C1 segment of cervical spinal cord (tissue), 14 donors: ENCODE data around the gene PDS5A.
"Not testable (repeated sequence)": the region's sequence is repeated elsewhere in the genome, so short reads cannot be mapped to it uniquely, and the experiment has no call there.

Experiments used
- DNase-seq, 14 donors: peaks; one replicate each; lab custom pipeline; 2025; lab: John Stamatoyannopoulos, UW

The PDS5A gene

GRCh38 chr4:39970671-39971640 is 6.8 kb downstream of the PDS5A start:
- no peak for DNase-seq

GRCh38 chr4:39963656-39964055 is 14.1 kb downstream of the PDS5A start:
- no peak for DNase-seq

GRCh38 chr4:39961311-39961877 is 16.3 kb downstream of the PDS5A start:
- no peak for DNase-seq

- DNase-seq: no peak
Observed at GRCh38 chr4:39950861-39951481, 26.7 kb downstream of the PDS5A start.

GRCh38 chr4:39947963-39948362 is 29.7 kb downstream of the PDS5A start:
- no peak for DNase-seq

GRCh38 chr4:39947417-39947816 is 30.3 kb downstream of the PDS5A start:
- DNase-seq: no peak

- DNase-seq: not testable (repeated sequence)
Observed at GRCh38 chr4:39944245-39944644, 33.5 kb downstream of the PDS5A start.

- no peak for DNase-seq
Observed at GRCh38 chr4:39942507-39942906, 35.2 kb downstream of the PDS5A start.

GRCh38 chr4:39941682-39942217 is 36.0 kb downstream of the PDS5A start:
- DNase-seq: no peak

GRCh38 chr4:39937683-39938268 is 39.9 kb downstream of the PDS5A start:
- no peak for DNase-seq

GRCh38 chr4:39936565-39937418 is 40.9 kb downstream of the PDS5A start:
- no peak for DNase-seq

GRCh38 chr4:39933671-39934590 is 43.8 kb downstream of the PDS5A start:
- no peak for DNase-seq

GRCh38 chr4:39932776-39933402 is 44.8 kb downstream of the PDS5A start:
- no peak for DNase-seq

GRCh38 chr4:39931441-39931901 is 46.2 kb downstream of the PDS5A start:
- no peak for DNase-seq

GRCh38 chr4:39928538-39928937 is 49.2 kb downstream of the PDS5A start:
- DNase-seq: no peak

GRCh38 chr4:39924014-39924413 is 53.7 kb downstream of the PDS5A start:
- no peak for DNase-seq

- no peak for DNase-seq
Observed at GRCh38 chr4:39922399-39922798, 55.3 kb downstream of the PDS5A start.

- DNase-seq: no peak
Observed at GRCh38 chr4:39913471-39913870, 64.2 kb downstream of the PDS5A start.

- DNase-seq: no peak
Observed at GRCh38 chr4:39910064-39910463, 67.6 kb downstream of the PDS5A start.
